CD4-positive, alpha-beta T cell (primary cell): ENCODE measurements around the gene ZNF552. TPM values are rescaled to one million over a fixed set of nuclear protein-coding genes. Genes with fewer than 3 reads are reported as not detected.
"Not testable (repeated sequence)": the region's sequence is repeated elsewhere in the genome, so short reads cannot be mapped to it uniquely, and the experiment has no call there.

ENCODE experiments used
- ATAC-seq: fragments of 200-7000 bp; cut with Tn5 transposase; one replicate; pipeline ENCODE4 v1.10.0; 2022; ENCODE audit warnings: mild to moderate bottlenecking; ENCODE audit not compliant: poor library complexity
- CTCF ChIA-PET: fragments of 350-600 bp; sonication (Branson Sonifier 250); formaldehyde crosslinking; loops from one replicate; lab custom pipeline; 2021; ENCODE audit warnings: antibody characterized with exemption, inconsistent platforms; lab: Charles Lee
- POLR2A ChIA-PET: fragments of 350-600 bp; sonication (Branson Sonifier 250); formaldehyde crosslinking; loops from one replicate; lab custom pipeline; 2021; ENCODE audit warnings: antibody characterized with exemption, inconsistent platforms; lab: Charles Lee
- DNase-seq, 14 experiments: peaks; one replicate each; pipeline ENCODE4 v3.0.0-alpha.2; 2013 to 2020; ENCODE audit warnings: mixed read lengths in 2 of 14
- H3K27ac ChIP-seq, 2 donors: one replicate each; pipeline versions ENCODE4 v1.5.1 to v1.7.0; 2013; ENCODE audit warnings: low read length in 2 of 2, low read depth in 1 of 2, mild to moderate bottlenecking in 1 of 2
- H3K27me3 ChIP-seq, 2 experiments: 1 replicate in 1 of 2; 2 replicates in 1 of 2; pipeline versions ENCODE4 v1.6.1 to v1.7.0; 2013; ENCODE audit warnings: low read length in 2 of 2, control low read depth in 1 of 2, mild to moderate bottlenecking in 1 of 2, moderate library complexity in 1 of 2; ENCODE audit not compliant: insufficient read depth in 2 of 2, control insufficient read depth in 1 of 2
- H3K36me3 ChIP-seq: one replicate; pipeline ENCODE4 v1.6.1; 2013; ENCODE audit warnings: low read length, control low read depth; ENCODE audit not compliant: insufficient read depth
- H3K4me1 ChIP-seq: one replicate; pipeline ENCODE4 v1.6.1; 2013; ENCODE audit warnings: low read length, control low read depth; ENCODE audit not compliant: insufficient read depth
- H3K4me3 ChIP-seq: one replicate; pipeline ENCODE4 v1.5.1; 2013; ENCODE audit warnings: mild to moderate bottlenecking, low read length, moderate library complexity
- H3K9me3 ChIP-seq, 2 experiments: 1 replicate in 1 of 2; 2 replicates in 1 of 2; pipeline versions ENCODE4 v1.6.1 to v1.7.0; 2013; ENCODE audit warnings: low read length in 2 of 2, mild to moderate bottlenecking in 2 of 2, control low read depth in 1 of 2, moderate library complexity in 1 of 2; ENCODE audit not compliant: control insufficient read depth in 1 of 2, insufficient read depth in 1 of 2
- H3K27ac Mint-ChIP-seq: one replicate; pipeline ENCODE4 v1.8.0; 2020; ENCODE audit warnings: mixed read lengths
- H3K27me3 Mint-ChIP-seq: one replicate; pipeline ENCODE4 v1.8.0; 2021; ENCODE audit warnings: mixed read lengths
- H3K36me3 Mint-ChIP-seq: one replicate; pipeline ENCODE4 v1.8.0; 2021; ENCODE audit warnings: low read depth, mixed read lengths
- H3K4me1 Mint-ChIP-seq: one replicate; pipeline ENCODE4 v1.8.0; 2021; ENCODE audit warnings: low read depth, mixed read lengths
- H3K4me3 Mint-ChIP-seq: one replicate; pipeline ENCODE4 v1.8.0; 2020; ENCODE audit warnings: mild to moderate bottlenecking, mixed read lengths
- H3K9me3 Mint-ChIP-seq: one replicate; pipeline ENCODE4 v1.8.0; 2020; ENCODE audit warnings: mixed read lengths
- CTCF ChIP-seq: fragments of 200-600 bp; IDR thresholded peaks from one replicate; pipeline ENCODE4 v1.8.0; 2022; ENCODE audit warnings: antibody characterized with exemption, mild to moderate bottlenecking
- intact Hi-C, 2 experiments: fragments of 100-400 bp; cut with DNase I in 1 of 2; cut with micrococcal nuclease in 1 of 2; formaldehyde crosslinking; loops; one replicate each; pipeline versions ENCODE4 v1.15.1 to v1.9.0; 2023 to 2025; cut with DNase I, micrococcal nuclease
- total RNA-seq, 174 experiments: library from RNA in 2 of 174; stranded (reverse) in 2 of 174; gene quantifications; one replicate each; pipeline ENCODE4 v1.2.3 and lab custom pipeline; 2021 to 2026

ZNF552 gene
- total RNA-seq, 2 experiments from 2014 or later, result 22.2 to 22.3 TPM

GRCh38 chr19:57815247-57816075 lies 748 bp upstream of the ZNF552 start:
- H3K27me3 ChIP-seq, result no peaks in the 10 kb centered on the region
- H3K27ac ChIP-seq, result peak overlapping the region; percentile 55 to 71
- Mint-ChIP-seq H3K36me3 (peaks cover 44% of the 10 kb centered on the region), H3K27ac (peak overlapping the region; percentile 94), H3K4me3 (peak overlapping the region; percentile 97), H3K9me3 (no peaks in the 10 kb centered on the region), H3K4me1 (peaks cover 55% of the 10 kb centered on the region), H3K27me3 (no peaks in the 10 kb centered on the region)
- peaks cover 45% of the 10 kb centered on the region for H3K4me1 ChIP-seq
- peaks cover 4% of the 10 kb centered on the region for H3K36me3 ChIP-seq
- CTCF ChIA-PET, result interaction anchor here (1.0 kb wide), 1 partner anchor 46 kb away, joined by 4 read pairs; the partner anchor contains the start of gene ZNF586
- ATAC-seq, result no peak
- H3K4me3 ChIP-seq, result peak overlapping the region; percentile 74
- intact Hi-C loops, result loop anchor here (5.0 to 10.0 kb wide), 3 partner anchors 339 to 509 kb away; partner anchors contain the start of genes ZNF17 (in 1 of the 2), ZNF329 (in 1 of the 2) and ZSCAN22 (in 1 of the 2)
- TF ChIP-seq CTCF, result no peak
- POLR2A ChIA-PET, result interaction anchor here (0.6 to 1.9 kb wide), 15 partner anchors 15 to 201 kb away, joined by 3 to 17 read pairs (median 4); partner anchors contain the start of genes ZNF134, ZNF154, ZNF211 and ZNF417
- no peak for DNase-seq
- no peaks in the 10 kb centered on the region for H3K9me3 ChIP-seq

GRCh38 chr19:57813919-57814504 lies 701 bp downstream of the ZNF552 start:
- H3K4me1 Mint-ChIP-seq, result peaks cover 55% of the 10 kb centered on the region

GRCh38 chr19:57812975-57813820 lies 1.5 kb downstream of the ZNF552 start:
- peak; percentile 14 for ATAC-seq
- H3K27me3 Mint-ChIP-seq, H3K4me3 ChIP-seq, H3K9me3 ChIP-seq, DNase-seq, H3K27me3 ChIP-seq, CTCF ChIA-PET, H3K9me3 Mint-ChIP-seq: not testable (repeated sequence)
- H3K4me3 Mint-ChIP-seq, result peak overlapping the region; percentile 90
- POLR2A ChIA-PET, result interaction anchor here (0.6 kb wide), 1 partner anchor 36 kb away, joined by 4 read pairs; the partner anchor contains the start of gene ZNF587
- intact Hi-C loops, result loop anchor here (1.0 to 10.0 kb wide), 3 partner anchors 40 to 512 kb away; partner anchors contain the start of genes ZNF329 (in 1 of the 2) and ZSCAN22 (in 1 of the 2)
- H3K36me3 Mint-ChIP-seq, result peaks cover 52% of the 10 kb centered on the region
- Histone ChIP-seq H3K27ac (peak overlapping the region in 1 of 2 donors; percentile 27), H3K4me1 (peaks cover 32% of the 10 kb centered on the region), H3K36me3 (peaks cover 24% of the 10 kb centered on the region)
- H3K4me1 Mint-ChIP-seq, result peaks cover 49% of the 10 kb centered on the region
- peak overlapping the region; percentile 94 for H3K27ac Mint-ChIP-seq

More at GRCh38 chr19:57813919-57814504, 701 bp downstream of the ZNF552 start:
- ATAC-seq (no peak), DNase-seq (no peak)
- Histone ChIP-seq H3K36me3 (peaks cover 19% of the 10 kb centered on the region), H3K27ac (peak overlapping the region; percentile 55 to 71), H3K4me3 (peak overlapping the region; percentile 74), H3K9me3 (no peaks in the 10 kb centered on the region), H3K27me3 (no peaks in the 10 kb centered on the region), H3K4me1 (peaks cover 37% of the 10 kb centered on the region)
- no peaks in the 10 kb centered on the region for H3K9me3 Mint-ChIP-seq
- intact Hi-C loops, result loop anchor here (1.0 to 10.0 kb wide), 5 partner anchors 44 to 511 kb away; partner anchors contain the start of genes ZNF329 (in 1 of the 2), ZNF586 (in 1 of the 2), ZNF776 (in 1 of the 2) and ZSCAN22 (in 1 of the 2)
- H3K27me3 Mint-ChIP-seq, result no peaks in the 10 kb centered on the region
- ChIA-PET POLR2A (interaction anchor here (1.2 to 1.9 kb wide), 4 partner anchors 36 to 105 kb away, joined by 4 to 17 read pairs (median 10); partner anchors contain the start of genes ZNF154, ZNF417, ZNF586 and ZNF587), CTCF (interaction anchor here (1.0 kb wide), 1 partner anchor 44 kb away, joined by 4 read pairs; the partner anchor contains the start of gene ZNF586)
- peaks cover 46% of the 10 kb centered on the region for H3K36me3 Mint-ChIP-seq
- no peak for TF ChIP-seq CTCF
- H3K27ac Mint-ChIP-seq, result peak overlapping the region; percentile 94
- peak overlapping the region; percentile 97 for H3K4me3 Mint-ChIP-seq
